H1 (cell line): ENCODE measurements around the gene TAMALIN. TPM values are rescaled to one million over a fixed set of nuclear protein-coding genes. Genes with fewer than 3 reads are reported as not detected.
A peak's percentile ranks its signal among the peaks of the same experiment; 100 is the strongest.

Experiments used
- CTCF ChIA-PET: fragments of 300-600 bp; sonication (Branson Sonifier 250); formaldehyde crosslinking; loops from one replicate; lab custom pipeline; 2021; ENCODE audit not compliant: partially characterized antibody; lab: Charles Lee
- POLR2A ChIA-PET: fragments of 300-600 bp; sonication (Branson Sonifier 250); formaldehyde crosslinking; loops from one replicate; lab custom pipeline; 2021; ENCODE audit warnings: inconsistent platforms; ENCODE audit not compliant: partially characterized antibody; lab: Charles Lee
- DNase-seq, 2 experiments: peaks; one replicate each; pipeline versions ENCODE4 v3.0.0 to v3.0.0-alpha.2; 2010 to 2022; ENCODE audit warnings: low spot score in 2 of 2, low read depth in 1 of 2, mixed read lengths in 1 of 2
- FAIRE-seq: peaks from 2 replicates; lab custom pipeline; 2011; peaks lifted over from hg19 to GRCh38; lab: Jason Lieb, UNC
- H2AFZ ChIP-seq: 2 replicates; pipeline ENCODE4 v1.8.1; 2012; ENCODE audit warnings: low read length, inconsistent platforms
- H2AK5ac ChIP-seq: 2 replicates; pipeline ENCODE4 v1.6.1; 2013; ENCODE audit warnings: low read depth, low read length
- H2BK120ac ChIP-seq: replicated peaks from 2 replicates; pipeline ENCODE3; 2013; ENCODE audit warnings: low read depth, low read length, inconsistent platforms
- H2BK12ac ChIP-seq: 2 replicates; pipeline ENCODE4 v1.6.1; 2013; ENCODE audit warnings: low read depth, low read length
- H2BK15ac ChIP-seq: 2 replicates; pipeline ENCODE4 v1.6.1; 2013; ENCODE audit warnings: low read length
- H2BK20ac ChIP-seq: 2 replicates; pipeline ENCODE4 v1.6.1; 2013; ENCODE audit warnings: low read length
- H2BK5ac ChIP-seq: 2 replicates; pipeline ENCODE4 v1.6.1; 2013; ENCODE audit warnings: low read depth, low read length
- H3K14ac ChIP-seq: 2 replicates; pipeline ENCODE4 v1.6.1; 2013; ENCODE audit warnings: inconsistent platforms; ENCODE audit not compliant: insufficient read length
- H3K18ac ChIP-seq: 2 replicates; pipeline ENCODE4 v1.6.1; 2013; ENCODE audit warnings: low read length; ENCODE audit errors: extremely low read depth
- H3K23ac ChIP-seq: 2 replicates; pipeline ENCODE4 v1.6.1; 2013; ENCODE audit warnings: inconsistent platforms; ENCODE audit not compliant: insufficient read length
- H3K23me2 ChIP-seq: 2 replicates; pipeline ENCODE4 v1.6.1; 2013; ENCODE audit warnings: low read depth, low read length
- H3K27ac ChIP-seq: 2 replicates; pipeline ENCODE4 v1.6.1; 2011; ENCODE audit warnings: low read depth, low read length, inconsistent platforms
- H3K27me3 ChIP-seq, 4 experiments: replicated peaks in 1 of 4; 1 replicate in 1 of 4; 2 replicates in 3 of 4; pipeline versions ENCODE4 v1.6.1 to v1.8.1; 2011 to 2013; ENCODE audit warnings: low read length in 3 of 4, mild to moderate bottlenecking in 3 of 4, inconsistent platforms in 2 of 4, mixed read lengths in 2 of 4, moderate library complexity in 1 of 4; ENCODE audit not compliant: control insufficient read depth in 3 of 4, insufficient read depth in 3 of 4; ENCODE audit errors: extremely low read depth in 1 of 4
- H3K36me3 ChIP-seq, 4 experiments: 2 replicates each; pipeline versions ENCODE4 v1.6.1 to v1.8.1; 2011 to 2013; ENCODE audit warnings: mild to moderate bottlenecking in 4 of 4, low read length in 3 of 4, moderate library complexity in 2 of 4, control low read depth in 1 of 4, inconsistent platforms in 1 of 4; ENCODE audit not compliant: insufficient read depth in 4 of 4, control insufficient read depth in 2 of 4
- H3K4ac ChIP-seq: replicated peaks from 2 replicates; pipeline ENCODE3; 2013; ENCODE audit warnings: low read length, low read depth, mixed read lengths, inconsistent platforms; ENCODE audit not compliant: insufficient read length
- H3K4me1 ChIP-seq, 4 experiments: replicated peaks in 1 of 4; 1 replicate in 1 of 4; 2 replicates in 3 of 4; pipeline versions ENCODE4 v1.6.1 to v1.8.1; 2011 to 2013; ENCODE audit warnings: low read length in 3 of 4, inconsistent platforms in 2 of 4, mixed read lengths in 1 of 4; ENCODE audit not compliant: insufficient read depth in 4 of 4, control insufficient read depth in 3 of 4
- H3K4me2 ChIP-seq, 2 experiments: 2 replicates each; pipeline versions ENCODE4 v1.6.1 to v1.8.1; 2011 to 2013; ENCODE audit warnings: low read depth in 2 of 2, low read length in 2 of 2, control low read depth in 1 of 2, inconsistent platforms in 1 of 2, mild to moderate bottlenecking in 1 of 2; ENCODE audit not compliant: insufficient read depth in 1 of 2
- H3K4me3 ChIP-seq, 4 experiments: fragments of 200-600, 300-600 bp in 1 of 4; sonication (generic), shearing (Covaris generic), sonication (Bioruptor Twin) in 1 of 4; 2 replicates each; pipeline versions ENCODE4 v1.5.1 to v1.8.1; 2011 to 2016; ENCODE audit warnings: low read length in 4 of 4, low read depth in 3 of 4, control low read depth in 2 of 4, inconsistent platforms in 2 of 4, mild to moderate bottlenecking in 2 of 4, mixed read lengths in 1 of 4, moderate library complexity in 1 of 4; ENCODE audit not compliant: insufficient read depth in 2 of 4; ENCODE audit errors: extremely low read depth in 1 of 4
- H3K56ac ChIP-seq: replicated peaks from 2 replicates; pipeline ENCODE3; 2013; ENCODE audit warnings: low read depth, mild to moderate bottlenecking, mixed read lengths, low read length, inconsistent platforms; ENCODE audit not compliant: insufficient read length
- H3K79me1 ChIP-seq: 2 replicates; pipeline ENCODE4 v1.6.1; 2013; ENCODE audit warnings: low read depth, low read length, control low read depth
- H3K79me2 ChIP-seq, 2 experiments: 2 replicates each; pipeline versions ENCODE4 v1.6.1 to v1.8.1; 2012 to 2013; ENCODE audit warnings: low read length in 2 of 2, mild to moderate bottlenecking in 2 of 2, inconsistent platforms in 1 of 2; ENCODE audit not compliant: insufficient read depth in 2 of 2, control insufficient read depth in 1 of 2
- H3K9ac ChIP-seq, 4 experiments: replicated peaks in 1 of 4; 1 replicate in 1 of 4; 2 replicates in 3 of 4; pipeline versions ENCODE4 v1.6.1 to v1.8.1; 2011 to 2013; ENCODE audit warnings: low read depth in 3 of 4, low read length in 3 of 4, control low read depth in 2 of 4, mild to moderate bottlenecking in 2 of 4, moderate library complexity in 2 of 4, inconsistent platforms in 1 of 4; ENCODE audit errors: extremely low read depth in 1 of 4
- H3K9me3 ChIP-seq, 2 experiments: 2 replicates each; pipeline versions ENCODE4 v1.6.1 to v1.8.1; 2012 to 2013; ENCODE audit warnings: mild to moderate bottlenecking in 2 of 2, moderate library complexity in 2 of 2, control low read depth in 1 of 2, inconsistent platforms in 1 of 2, low read depth in 1 of 2, low read length in 1 of 2, mixed read lengths in 1 of 2; ENCODE audit not compliant: insufficient read depth in 2 of 2
- H4K20me1 ChIP-seq, 2 experiments: replicated peaks in 1 of 2; 2 replicates each; pipeline versions ENCODE3 to v1.8.1; 2011 to 2013; ENCODE audit warnings: inconsistent platforms in 2 of 2, low read length in 2 of 2, mild to moderate bottlenecking in 1 of 2; ENCODE audit not compliant: insufficient read depth in 2 of 2, control insufficient read depth in 1 of 2
- H4K5ac ChIP-seq: 2 replicates; pipeline ENCODE4 v1.6.1; 2013; ENCODE audit warnings: low read length, low read depth, mixed read lengths, inconsistent platforms; ENCODE audit not compliant: insufficient read length
- H4K8ac ChIP-seq: 2 replicates; pipeline ENCODE4 v1.8.0; 2013; ENCODE audit warnings: mild to moderate bottlenecking, moderate library complexity, low read length, inconsistent platforms; ENCODE audit not compliant: insufficient read depth; ENCODE audit errors: extremely low read depth
- H4K91ac ChIP-seq: replicated peaks from 2 replicates; pipeline ENCODE3; 2013; ENCODE audit warnings: low read length, mixed read lengths, inconsistent platforms; ENCODE audit not compliant: insufficient read length
- BCL11A ChIP-seq, 2 experiments: IDR thresholded peaks; one replicate each; pipeline ENCODE4 v1.6.1; 2011; ENCODE audit warnings: low read depth in 2 of 2, low read length in 2 of 2, mild to moderate bottlenecking in 2 of 2
- CTCF ChIP-seq, 3 experiments: IDR thresholded peaks; 1 replicate in 2 of 3; 2 replicates in 1 of 3; pipeline versions ENCODE4 v1.5.1 to v1.6.1; 2011; ENCODE audit warnings: low read length in 3 of 3, mild to moderate bottlenecking in 3 of 3, inconsistent platforms in 2 of 3, low read depth in 1 of 3, moderate library complexity in 1 of 3; ENCODE audit not compliant: insufficient read depth in 1 of 3; ENCODE audit errors: control extremely low read depth in 1 of 3
- RAD21 ChIP-seq, 2 experiments: IDR thresholded peaks in 1 of 2; conservative IDR thresholded peaks in 1 of 2; 2 replicates each; pipeline ENCODE4 v1.6.1; 2011; ENCODE audit warnings: low read depth in 2 of 2, low read length in 2 of 2, improper control_type of control experiment in 1 of 2, inconsistent platforms in 1 of 2, mild to moderate bottlenecking in 1 of 2, moderate library complexity in 1 of 2
- WGBS, 2 experiments: shearing (Covaris generic) in 1 of 2; methylation state at CpG; one replicate each; pipeline versions ENCODE4 v1.1.6 to v1.1.7; 2013 to 2015; ENCODE audit warnings: low lambda C conversion rate in 2 of 2, mixed read lengths in 2 of 2, inconsistent platforms in 1 of 2, low coverage in 1 of 2, missing lambda C conversion rate in 1 of 2; ENCODE audit not compliant: insufficient replicate concordance in 2 of 2, insufficient coverage in 1 of 2, insufficient read length in 1 of 2; ENCODE audit errors: extremely low coverage in 1 of 2, missing lambda C conversion rate in 1 of 2; 5-methylcytosine and 5-hydroxymethylcytosine counted together
- polyA plus RNA-seq, 7 experiments: library from polyadenylated mRNA; depleted of rRNA in 3 of 7; stranded (reverse) in 5 of 7; unstranded in 2 of 7; fragments of >200 nt in 5 of 7; fragments of 200-250 nt in 2 of 7; gene quantifications; 1 replicate in 5 of 7; 2 replicates in 1 of 7; 4 replicates in 1 of 7; pipeline versions ENCODE4 v1.2.1 to v1.2.3, GENCODE V29; 2011 to 2013; ENCODE audit warnings: missing spikeins in 2 of 7, mixed read lengths in 2 of 7
- total RNA-seq: library from RNA; stranded (reverse); fragmentation: NEBNext Ultra II Directional; extraction: Animal tissue kit (Norgen Biotek cat#: 25700); gene quantifications from 2 replicates; pipeline ENCODE4 v1.2.1, GENCODE V29; 2021

Gene TAMALIN
- total and polyA plus RNA-seq, 2 of the 8 experiments (the other 6 are each of a cell fraction or from before 2014, with no cell fraction given): 2.6 to 4.9 TPM

- Histone ChIP-seq H3K9me3 (no peaks in the 10 kb centered on the region), H2BK15ac (no peak overlapping the region), H3K79me2 (peaks cover 0 to 18% of the 10 kb centered on the region in 2 experiments; a peak in 1 of 4 replicates), H3K23ac (no peak overlapping the region), H4K8ac (no peak overlapping the region), H3K79me1 (peaks cover 6% of the 10 kb centered on the region; the same call in 1 of the 2 replicates), H3K27ac (no peak overlapping the region), H3K4me3 (no peak overlapping the region), H3K18ac (no peak overlapping the region), H2BK5ac (no peak overlapping the region), H3K14ac (no peak overlapping the region), H4K20me1 (peaks cover 9 to 20% of the 10 kb centered on the region in 2 experiments), H3K27me3 (no peaks in the 10 kb centered on the region), H3K56ac (no peak overlapping the region), H4K5ac (no peak overlapping the region), H3K36me3 (peaks cover 0 to 3% (median under 1%) of the 10 kb centered on the region in 4 experiments; a peak in 4 of 8 replicates), H2BK20ac (no peak overlapping the region), H2BK120ac (no peak overlapping the region), H3K4me2 (0 out of 4 replicates have a peak overlapping the region, but pooled peaks of 1 of the 2 experiments have one; percentile 9), H3K4ac (no peak overlapping the region), H3K9ac (no peak overlapping the region), H2AK5ac (no peak overlapping the region), H3K23me2 (no peaks in the 10 kb centered on the region), H2AFZ (no peak overlapping the region), H3K4me1 (peaks cover 3 to 10% (median 6%) of the 10 kb centered on the region in 4 experiments; a peak in 5 of 7 replicates), H2BK12ac (no peak overlapping the region), H4K91ac (no peak overlapping the region)
- TF ChIP-seq BCL11A (IDR thresholded peaks at IDR 0.05; ENCODE audit: low read depth in 2 of 2, low read length in 2 of 2) (no peak), CTCF (IDR thresholded peaks at IDR 0.05; ENCODE audit: control extremely low read depth in 1 of 3, insufficient read depth in 1 of 3, low read depth in 1 of 3, low read length in 3 of 3) (peak; percentile 85 to 97 (median 95)), RAD21 (IDR thresholded peaks at IDR 0.05 in 1 of 2, conservative IDR thresholded peaks at IDR 0.05 in 1 of 2; ENCODE audit: low read depth in 2 of 2, low read length in 2 of 2) (peak; percentile 34 to 50)
- FAIRE-seq (no peak), DNase-seq (peak in 1 of 2 experiments; percentile 62)
- WGBS, 2 experiments: 61% methylated on average over 11 of the region's 13 CpGs; no CpG with 5 or more reads in 1 of the 2 experiments
- ChIA-PET CTCF (interaction anchor here (0.6 to 4.9 kb wide), 38 partner anchors 8 to 206 kb away, joined by 3 to 55 read pairs (median 5); partner anchors contain the start of genes ANKRD33 and TAMALIN), POLR2A (no interaction called here)
Observed at GRCh38 chr12:51970904-51971646, 35.7 kb upstream of the TAMALIN start.
